GM12864 (cell line): Measurements from ENCODE around the gene CCDC92B.

Experiments
- DNase-seq: peaks from one replicate; pipeline ENCODE4 v3.0.0-alpha.2; 2011; ENCODE audit warnings: low read depth
- H3K4me3 ChIP-seq: 2 replicates; pipeline ENCODE4 v1.5.1; 2011; ENCODE audit warnings: mild to moderate bottlenecking, low read depth, low read length, control low read depth
- CTCF ChIP-seq: IDR thresholded peaks from 2 replicates; pipeline ENCODE4 v1.5.1; 2011; ENCODE audit warnings: low read depth, mild to moderate bottlenecking, moderate library complexity, low read length, control low read depth, inconsistent platforms; ENCODE audit errors: missing control alignments

The CCDC92B gene

GRCh38 chr17:2697611-2698162 lies 51.8 kb downstream of the CCDC92B start:
- TF ChIP-seq CTCF, result no peak
- H3K4me3 ChIP-seq, result no peak overlapping the region
- no peak for DNase-seq

- no peak overlapping the region for H3K4me3 ChIP-seq
- no peak for TF ChIP-seq CTCF
- DNase-seq, result no peak
Measured at GRCh38 chr17:2695961-2696760, 53.3 kb downstream of the CCDC92B start.

GRCh38 chr17:2695243-2695960 lies 54.0 kb downstream of the CCDC92B start:
- no peak for DNase-seq
- no peak overlapping the region for H3K4me3 ChIP-seq
- no peak for TF ChIP-seq CTCF

- TF ChIP-seq CTCF, result no peak
- no peak overlapping the region for H3K4me3 ChIP-seq
- DNase-seq, result no peak
Measured at GRCh38 chr17:2694381-2695242, 54.8 kb downstream of the CCDC92B start.

GRCh38 chr17:2693561-2694380 lies 55.7 kb downstream of the CCDC92B start:
- no peak for TF ChIP-seq CTCF
- no peak overlapping the region for H3K4me3 ChIP-seq
- DNase-seq, result no peak

- no peak for TF ChIP-seq CTCF
- no peak for DNase-seq
Measured at GRCh38 chr17:2692781-2693135, 56.7 kb downstream of the CCDC92B start.

More at GRCh38 chr17:2692781-2693135, 56.7 kb downstream of the CCDC92B start:
- no peak overlapping the region for H3K4me3 ChIP-seq
